ENCODE results near the gene BGN. TPM values are rescaled to one million over a fixed set of nuclear protein-coding genes. Genes with fewer than 3 reads are reported as not detected.

BGN gene
- total RNA-seq, 1 experiment from 2014 or later, result not detected

DNA sequence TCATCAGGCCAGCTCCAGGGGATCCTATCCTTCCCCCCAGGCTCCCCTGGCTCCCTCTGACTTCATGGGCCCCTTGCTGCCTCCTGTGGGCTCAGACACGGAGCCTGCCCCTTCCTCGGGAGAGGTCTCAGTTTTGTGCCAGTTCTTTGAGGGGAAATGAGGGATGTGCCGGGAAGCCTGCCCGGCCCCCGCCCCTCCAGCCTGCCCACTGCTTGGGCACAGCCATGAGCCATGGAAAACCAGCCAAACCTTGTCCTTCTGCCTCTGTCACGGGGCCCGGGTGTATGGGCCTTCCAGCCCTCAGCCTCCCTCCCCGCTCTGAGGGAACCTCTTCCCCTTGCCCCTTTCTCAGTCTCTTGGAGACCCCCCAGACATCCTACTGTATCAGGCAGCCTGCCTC lies 6.8 kb downstream of the BGN start:
- no TSS peak for BruUV-seq (replicated peaks)
- DNase-seq (no peak), ATAC-seq (no peak)
- H3K9me3 ChIP-seq (ENCODE audit: low read length), result no peaks in the 10 kb centered on the region
- ChIA-PET CTCF (no interaction called here), POLR2A (ENCODE audit: unreplicated experiment) (no interaction called here)
- H3K36me3 ChIP-seq (ENCODE audit: low read depth, low read length), result no peaks in the 10 kb centered on the region
- no peak overlapping the region for H3K4me3 ChIP-seq (ENCODE audit: low read length)
- H3K4me1 ChIP-seq (ENCODE audit: insufficient read depth, low read length), result no peaks in the 10 kb centered on the region
- TF ChIP-seq, protein P1, sequence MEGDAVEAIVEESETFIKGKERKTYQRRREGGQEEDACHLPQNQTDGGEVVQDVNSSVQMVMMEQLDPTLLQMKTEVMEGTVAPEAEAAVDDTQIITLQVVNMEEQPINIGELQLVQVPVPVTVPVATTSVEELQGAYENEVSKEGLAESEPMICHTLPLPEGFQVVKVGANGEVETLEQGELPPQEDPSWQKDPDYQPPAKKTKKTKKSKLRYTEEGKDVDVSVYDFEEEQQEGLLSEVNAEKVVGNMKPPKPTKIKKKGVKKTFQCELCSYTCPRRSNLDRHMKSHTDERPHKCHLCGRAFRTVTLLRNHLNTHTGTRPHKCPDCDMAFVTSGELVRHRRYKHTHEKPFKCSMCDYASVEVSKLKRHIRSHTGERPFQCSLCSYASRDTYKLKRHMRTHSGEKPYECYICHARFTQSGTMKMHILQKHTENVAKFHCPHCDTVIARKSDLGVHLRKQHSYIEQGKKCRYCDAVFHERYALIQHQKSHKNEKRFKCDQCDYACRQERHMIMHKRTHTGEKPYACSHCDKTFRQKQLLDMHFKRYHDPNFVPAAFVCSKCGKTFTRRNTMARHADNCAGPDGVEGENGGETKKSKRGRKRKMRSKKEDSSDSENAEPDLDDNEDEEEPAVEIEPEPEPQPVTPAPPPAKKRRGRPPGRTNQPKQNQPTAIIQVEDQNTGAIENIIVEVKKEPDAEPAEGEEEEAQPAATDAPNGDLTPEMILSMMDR (conservative IDR thresholded peaks at IDR 0.05; ENCODE audit: low read depth, low read length), result no peak
- TF ChIP-seq EZH2 (IDR thresholded peaks at IDR 0.05; ENCODE audit: low read length, unreplicated experiment) (no peak), EZH2phosphoT487 (IDR thresholded peaks at IDR 0.05; ENCODE audit: borderline replicate concordance, low read length) (no peak)
- no peaks in the 10 kb centered on the region for H3F3A ChIP-seq (ENCODE audit: low read length, unreplicated experiment)
- no peaks in the 10 kb centered on the region for H3K27me3 ChIP-seq (ENCODE audit: low read length)
- no peak overlapping the region for H2AFZ ChIP-seq (ENCODE audit: low read length)
- no peaks in the 10 kb centered on the region for H4K20me1 ChIP-seq (ENCODE audit: low read length)
- no peak overlapping the region for H3K9ac ChIP-seq (ENCODE audit: low read length)
- no peak overlapping the region for H3K27ac ChIP-seq (ENCODE audit: low read length)
- no peaks in the 10 kb centered on the region for H3K9me2 ChIP-seq (replicated peaks; ENCODE audit: low read length)
- intact Hi-C loops (cut with micrococcal nuclease), result no loop called here
- no peaks in the 10 kb centered on the region for H3K79me2 ChIP-seq (ENCODE audit: low read length)
- no peak overlapping the region for H3K4me2 ChIP-seq (ENCODE audit: low read length)

DNA sequence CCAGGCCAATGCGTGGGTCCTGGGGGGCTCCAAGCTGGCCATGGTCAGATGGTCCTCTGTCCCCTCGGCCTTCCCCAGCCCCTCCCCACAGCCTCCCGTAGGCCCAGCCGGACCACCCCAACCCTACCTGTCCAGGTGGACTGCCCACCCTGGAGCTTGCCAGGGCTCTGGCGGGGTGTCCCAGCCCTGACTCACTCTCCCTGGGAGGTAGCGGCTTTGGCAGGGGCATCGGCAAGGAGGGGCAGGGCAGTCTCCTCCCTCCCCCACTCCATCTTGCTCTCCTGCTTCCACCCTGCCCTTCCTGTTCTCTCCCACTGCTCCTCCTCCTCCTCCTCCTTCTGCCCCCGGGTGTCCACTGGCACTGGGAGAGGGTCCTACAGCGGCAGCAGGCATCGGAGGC lies 7.4 kb downstream of the BGN start:
- no TSS peak for BruUV-seq (replicated peaks)
- no peaks in the 10 kb centered on the region for H3K9me3 ChIP-seq (ENCODE audit: low read length)
- H3K79me2 ChIP-seq (ENCODE audit: low read length), result no peaks in the 10 kb centered on the region
- H3K36me3 ChIP-seq (ENCODE audit: low read depth, low read length), result no peaks in the 10 kb centered on the region
- H3K4me1 ChIP-seq (ENCODE audit: insufficient read depth, low read length), result no peaks in the 10 kb centered on the region
- TF ChIP-seq EZH2phosphoT487 (IDR thresholded peaks at IDR 0.05; ENCODE audit: borderline replicate concordance, low read length), result no peak
- TF ChIP-seq EZH2 (IDR thresholded peaks at IDR 0.05; ENCODE audit: low read length, unreplicated experiment), result no peak
- TF ChIP-seq, protein P1 (conservative IDR thresholded peaks at IDR 0.05; ENCODE audit: low read depth, low read length), result no peak
- ChIA-PET POLR2A (ENCODE audit: unreplicated experiment) (no interaction called here), CTCF (no interaction called here)
- H3K27me3 ChIP-seq (ENCODE audit: low read length), result no peaks in the 10 kb centered on the region
- no peak overlapping the region for H3K4me2 ChIP-seq (ENCODE audit: low read length)
- H4K20me1 ChIP-seq (ENCODE audit: low read length), result no peaks in the 10 kb centered on the region
- no peak overlapping the region for H3K27ac ChIP-seq (ENCODE audit: low read length)
- no peaks in the 10 kb centered on the region for H3K9me2 ChIP-seq (replicated peaks; ENCODE audit: low read length)
- DNase-seq (no peak), ATAC-seq (no peak)
- H3K4me3 ChIP-seq (ENCODE audit: low read length), result no peak overlapping the region
- no peak overlapping the region for H2AFZ ChIP-seq (ENCODE audit: low read length)
- no peaks in the 10 kb centered on the region for H3F3A ChIP-seq (ENCODE audit: low read length, unreplicated experiment)
- H3K9ac ChIP-seq (ENCODE audit: low read length), result no peak overlapping the region
- intact Hi-C loops (cut with micrococcal nuclease), result no loop called here

DNA sequence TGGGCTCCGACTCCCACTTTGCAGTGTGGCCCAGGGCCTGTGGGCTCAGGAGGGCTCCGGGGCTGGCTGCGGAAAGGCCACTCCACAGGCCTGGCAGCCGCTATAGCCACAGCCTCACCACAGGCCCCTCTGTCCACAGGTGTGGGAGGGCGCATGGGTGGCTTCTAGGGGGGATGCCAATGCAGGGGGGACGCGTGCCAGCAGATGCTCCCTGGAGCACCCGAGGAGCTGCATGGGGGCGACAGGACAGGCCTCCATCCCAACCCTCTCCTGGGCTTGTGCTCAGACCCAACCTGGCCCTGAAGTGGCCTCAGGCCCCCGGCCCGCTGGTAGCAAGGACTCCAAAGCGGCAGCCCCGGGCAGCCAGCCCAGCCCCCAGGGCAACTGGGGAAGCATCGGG lies 8.0 kb downstream of the BGN start:
- no peak for ATAC-seq
- POLR2A ChIA-PET (ENCODE audit: unreplicated experiment), result no interaction called here
- H2AFZ ChIP-seq (ENCODE audit: low read length), result no peak overlapping the region
- no peaks in the 10 kb centered on the region for H4K20me1 ChIP-seq (ENCODE audit: low read length)
- no peaks in the 10 kb centered on the region for H3K36me3 ChIP-seq (ENCODE audit: low read depth, low read length)
- CTCF ChIA-PET, result no interaction called here
- H3F3A ChIP-seq (ENCODE audit: low read length, unreplicated experiment), result no peaks in the 10 kb centered on the region
- H3K4me3 ChIP-seq (ENCODE audit: low read length), result no peak overlapping the region
- no peak for TF ChIP-seq EZH2phosphoT487 (IDR thresholded peaks at IDR 0.05; ENCODE audit: borderline replicate concordance, low read length)
- no peak for DNase-seq
- H3K9ac ChIP-seq (ENCODE audit: low read length), result no peak overlapping the region
- intact Hi-C loops (cut with micrococcal nuclease), result no loop called here
- H3K27ac ChIP-seq (ENCODE audit: low read length), result no peak overlapping the region
- no peaks in the 10 kb centered on the region for H3K9me2 ChIP-seq (replicated peaks; ENCODE audit: low read length)
- BruUV-seq (replicated peaks), result no TSS peak
- H3K4me2 ChIP-seq (ENCODE audit: low read length), result no peak overlapping the region
- H3K27me3 ChIP-seq (ENCODE audit: low read length), result no peaks in the 10 kb centered on the region
- H3K79me2 ChIP-seq (ENCODE audit: low read length), result no peaks in the 10 kb centered on the region
- H3K4me1 ChIP-seq (ENCODE audit: insufficient read depth, low read length), result no peaks in the 10 kb centered on the region
- H3K9me3 ChIP-seq (ENCODE audit: low read length), result no peaks in the 10 kb centered on the region
